ENCODE results near the gene FTO.

DNA sequence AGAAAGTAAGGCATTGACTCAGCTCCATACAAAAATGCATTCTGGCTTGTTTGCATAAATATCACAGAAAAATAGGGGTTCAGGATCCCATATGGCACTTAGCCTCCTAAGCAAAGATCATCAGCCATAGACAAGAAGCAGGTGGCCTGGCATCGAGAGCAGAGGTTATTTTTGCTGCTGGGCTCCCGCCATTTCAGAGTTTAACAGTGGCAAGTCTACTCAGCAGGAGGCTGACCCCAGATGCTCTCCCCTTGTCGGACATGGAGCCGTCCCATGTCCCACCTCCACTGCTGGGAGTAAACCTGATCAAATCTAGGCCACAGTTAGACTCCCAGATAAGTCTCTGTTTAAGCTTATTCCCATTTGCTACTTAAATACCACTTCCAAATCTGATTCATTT lies 269.1 kb downstream of the FTO start:
- TF ChIP-seq EZH2 (IDR thresholded peaks at IDR 0.05), result no peak
- no peak for TF ChIP-seq POLR2AphosphoS5 (IDR thresholded peaks at IDR 0.05; ENCODE audit: borderline replicate concordance, low read depth, low read length)
- TF ChIP-seq FOXP2 (optimal IDR thresholded peaks at IDR 0.05; ENCODE audit: control extremely low read depth, extremely low read length, insufficient read depth), result no peak

Data from SK-N-MC (cell line).